ENCODE data around the gene IFT25. TPM values are rescaled to one million over a fixed set of nuclear protein-coding genes. Genes with fewer than 3 reads are reported as not detected.

The IFT25 gene
- total and polyA plus RNA-seq, 2 donors (not counting 1 experiment from before 2014, with no cell fraction given) = 27.6 to 37.6 TPM

DNA sequence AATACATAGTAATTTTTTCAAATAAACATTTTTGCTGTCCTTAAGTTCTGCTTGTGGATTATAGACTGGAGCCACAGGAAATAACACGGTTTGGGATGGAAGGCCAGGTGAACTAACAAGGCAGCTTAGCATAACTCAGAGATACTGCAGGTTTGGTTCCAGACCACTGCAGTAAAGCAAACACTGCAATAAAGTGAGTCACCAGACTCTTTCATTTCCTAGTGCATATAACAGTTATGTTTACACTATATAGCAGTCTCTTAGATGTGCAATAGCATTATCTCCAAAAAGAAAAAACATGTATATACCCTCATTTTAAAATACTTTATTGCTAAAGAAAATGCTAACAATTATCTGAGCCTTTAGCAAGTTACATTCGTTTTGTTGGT lies 22.6 kb upstream of the IFT25 start:
- Histone ChIP-seq H3K27ac (ENCODE audit: insufficient read depth, low read length) (no peak overlapping the region), H3K36me3 (ENCODE audit: control insufficient read depth, insufficient read depth, low read length) (peaks cover 5% of the 10 kb centered on the region)
- no peak for TF ChIP-seq EZH2 (IDR thresholded peaks at IDR 0.05; ENCODE audit: low read length, missing control alignments)
- TF ChIP-seq, protein P1, sequence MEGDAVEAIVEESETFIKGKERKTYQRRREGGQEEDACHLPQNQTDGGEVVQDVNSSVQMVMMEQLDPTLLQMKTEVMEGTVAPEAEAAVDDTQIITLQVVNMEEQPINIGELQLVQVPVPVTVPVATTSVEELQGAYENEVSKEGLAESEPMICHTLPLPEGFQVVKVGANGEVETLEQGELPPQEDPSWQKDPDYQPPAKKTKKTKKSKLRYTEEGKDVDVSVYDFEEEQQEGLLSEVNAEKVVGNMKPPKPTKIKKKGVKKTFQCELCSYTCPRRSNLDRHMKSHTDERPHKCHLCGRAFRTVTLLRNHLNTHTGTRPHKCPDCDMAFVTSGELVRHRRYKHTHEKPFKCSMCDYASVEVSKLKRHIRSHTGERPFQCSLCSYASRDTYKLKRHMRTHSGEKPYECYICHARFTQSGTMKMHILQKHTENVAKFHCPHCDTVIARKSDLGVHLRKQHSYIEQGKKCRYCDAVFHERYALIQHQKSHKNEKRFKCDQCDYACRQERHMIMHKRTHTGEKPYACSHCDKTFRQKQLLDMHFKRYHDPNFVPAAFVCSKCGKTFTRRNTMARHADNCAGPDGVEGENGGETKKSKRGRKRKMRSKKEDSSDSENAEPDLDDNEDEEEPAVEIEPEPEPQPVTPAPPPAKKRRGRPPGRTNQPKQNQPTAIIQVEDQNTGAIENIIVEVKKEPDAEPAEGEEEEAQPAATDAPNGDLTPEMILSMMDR (conservative IDR thresholded peaks at IDR 0.05 in 1 of 2, IDR thresholded peaks at IDR 0.05 in 1 of 2; ENCODE audit: low read depth in 1 of 2, low read length in 2 of 2) = no peak

GRCh38 chr1:53967409-53968124 lies 22.1 kb upstream of the IFT25 start:
- H3K4me3 ChIP-seq (replicated peaks in 1 of 4; ENCODE audit: control extremely low read depth in 1 of 4, insufficient read depth in 1 of 4, low read depth in 3 of 4, low read length in 4 of 4) = no peak overlapping the region
- no peaks in the 10 kb centered on the region for H3K27me3 ChIP-seq (ENCODE audit: control insufficient read depth, insufficient read depth, low read length)
- H3K79me2 ChIP-seq (ENCODE audit: control insufficient read depth, insufficient read depth, low read length) = no peaks in the 10 kb centered on the region
- H3K36me3 ChIP-seq (ENCODE audit: control insufficient read depth, insufficient read depth, low read length) = peaks cover 6% of the 10 kb centered on the region
- H3K9me3 ChIP-seq (ENCODE audit: control insufficient read depth, insufficient read depth, low read depth, low read length) = no peaks in the 10 kb centered on the region
- no peaks in the 10 kb centered on the region for H4K20me1 ChIP-seq (ENCODE audit: control insufficient read depth, extremely low read depth, insufficient read depth, low read length)
- H3K4me2 ChIP-seq (ENCODE audit: extremely low read depth, insufficient read depth, low read length) = no peak overlapping the region
- TF ChIP-seq EZH2 (IDR thresholded peaks at IDR 0.05; ENCODE audit: low read length, missing control alignments) = no peak
- TF ChIP-seq, protein P1 (conservative IDR thresholded peaks at IDR 0.05 in 1 of 2, IDR thresholded peaks at IDR 0.05 in 1 of 2; ENCODE audit: low read depth in 1 of 2, low read length in 2 of 2) = no peak
- no peak overlapping the region for H2AFZ ChIP-seq (ENCODE audit: low read length)
- H3K9ac ChIP-seq (ENCODE audit: insufficient read depth, low read length) = no peak overlapping the region
- H3K27ac ChIP-seq (ENCODE audit: insufficient read depth, low read length) = no peak overlapping the region
- DNase-seq (ENCODE audit: low read depth in 2 of 2) = no peak
- no peaks in the 10 kb centered on the region for H3K4me1 ChIP-seq (ENCODE audit: control insufficient read depth, extremely low read depth, insufficient read depth, low read length)

More for the DNA sequence above, 22.6 kb upstream of the IFT25 start:
- Histone ChIP-seq H3K9ac (ENCODE audit: insufficient read depth, low read length) (no peak overlapping the region), H3K9me3 (ENCODE audit: control insufficient read depth, insufficient read depth, low read depth, low read length) (no peaks in the 10 kb centered on the region), H3K4me3 (replicated peaks in 1 of 4; ENCODE audit: control extremely low read depth in 1 of 4, insufficient read depth in 1 of 4, low read depth in 3 of 4, low read length in 4 of 4) (no peak overlapping the region), H2AFZ (ENCODE audit: low read length) (no peak overlapping the region), H3K79me2 (ENCODE audit: control insufficient read depth, insufficient read depth, low read length) (no peaks in the 10 kb centered on the region), H4K20me1 (ENCODE audit: control insufficient read depth, extremely low read depth, insufficient read depth, low read length) (no peaks in the 10 kb centered on the region), H3K27me3 (ENCODE audit: control insufficient read depth, insufficient read depth, low read length) (no peaks in the 10 kb centered on the region), H3K4me2 (ENCODE audit: extremely low read depth, insufficient read depth, low read length) (no peak overlapping the region), H3K4me1 (ENCODE audit: control insufficient read depth, extremely low read depth, insufficient read depth, low read length) (no peaks in the 10 kb centered on the region)
- DNase-seq (ENCODE audit: low read depth in 2 of 2) = peak; percentile 24 to 31

DNA sequence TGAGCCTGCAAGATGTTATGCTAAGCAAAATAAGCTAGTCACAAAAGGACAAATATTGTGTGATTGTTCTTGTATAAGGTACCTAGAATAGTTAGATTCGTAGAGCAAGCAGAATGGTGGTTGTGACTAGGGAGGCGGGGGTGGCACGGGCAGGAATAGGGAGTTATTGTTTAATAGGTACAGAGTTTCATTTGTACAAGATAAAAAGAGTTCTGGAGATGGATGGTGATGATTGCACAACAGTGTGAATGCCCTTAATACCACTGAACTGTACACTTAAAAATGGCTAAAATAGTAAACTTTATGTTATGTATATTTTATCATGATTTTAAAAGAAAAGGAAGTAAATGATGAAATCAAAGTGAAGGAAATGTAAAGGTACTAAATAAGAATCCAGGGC lies 21.3 kb upstream of the IFT25 start:
- Histone ChIP-seq H3K36me3 (ENCODE audit: control insufficient read depth, insufficient read depth, low read length) (peaks cover 9% of the 10 kb centered on the region), H3K9me3 (ENCODE audit: control insufficient read depth, insufficient read depth, low read depth, low read length) (no peaks in the 10 kb centered on the region), H4K20me1 (ENCODE audit: control insufficient read depth, extremely low read depth, insufficient read depth, low read length) (no peaks in the 10 kb centered on the region), H3K79me2 (ENCODE audit: control insufficient read depth, insufficient read depth, low read length) (no peaks in the 10 kb centered on the region), H3K4me3 (replicated peaks in 1 of 4; ENCODE audit: control extremely low read depth in 1 of 4, insufficient read depth in 1 of 4, low read depth in 3 of 4, low read length in 4 of 4) (no peak overlapping the region), H2AFZ (ENCODE audit: low read length) (no peak overlapping the region), H3K27me3 (ENCODE audit: control insufficient read depth, insufficient read depth, low read length) (no peaks in the 10 kb centered on the region), H3K9ac (ENCODE audit: insufficient read depth, low read length) (no peak overlapping the region), H3K4me1 (ENCODE audit: control insufficient read depth, extremely low read depth, insufficient read depth, low read length) (no peaks in the 10 kb centered on the region), H3K27ac (ENCODE audit: insufficient read depth, low read length) (no peak overlapping the region), H3K4me2 (ENCODE audit: extremely low read depth, insufficient read depth, low read length) (no peak overlapping the region)
- no peak for DNase-seq (ENCODE audit: low read depth in 2 of 2)
- TF ChIP-seq EZH2 (IDR thresholded peaks at IDR 0.05; ENCODE audit: low read length, missing control alignments) = no peak
- TF ChIP-seq, protein P1 (conservative IDR thresholded peaks at IDR 0.05 in 1 of 2, IDR thresholded peaks at IDR 0.05 in 1 of 2; ENCODE audit: low read depth in 1 of 2, low read length in 2 of 2) = no peak
